AG10803 (cell line): ENCODE data around the gene GAS2L2.

Source experiments
- DNase-seq: peaks from one replicate; pipeline ENCODE4 v3.0.0; 2010; ENCODE audit warnings: low read depth
- H3K4me3 ChIP-seq: 2 replicates; pipeline ENCODE4 v1.5.1; 2011; ENCODE audit warnings: mild to moderate bottlenecking, low read length, control low read depth
- CTCF ChIP-seq: conservative IDR thresholded peaks from 2 replicates; pipeline ENCODE4 v1.5.1; 2011; ENCODE audit warnings: mild to moderate bottlenecking, low read length, control low read depth, inconsistent platforms

GAS2L2 gene

GRCh38 chr17:35784895-35785294 is 31.9 kb upstream of the GAS2L2 start:
- no peak for TF ChIP-seq CTCF
- no peak for DNase-seq
- no peak overlapping the region for H3K4me3 ChIP-seq

GRCh38 chr17:35780950-35781349 is 27.9 kb upstream of the GAS2L2 start:
- H3K4me3 ChIP-seq, result no peak overlapping the region
- TF ChIP-seq CTCF, result no peak
- DNase-seq, result no peak

- TF ChIP-seq CTCF, result no peak
- DNase-seq, result peak; percentile 5
- no peak overlapping the region for H3K4me3 ChIP-seq
These were observed 25.7 kb upstream of the GAS2L2 start for GRCh38 chr17:35778641-35779196.

- DNase-seq, result no peak
- no peak overlapping the region for H3K4me3 ChIP-seq
- no peak for TF ChIP-seq CTCF
These were observed 22.5 kb upstream of the GAS2L2 start for GRCh38 chr17:35775583-35775982.

- no peak overlapping the region for H3K4me3 ChIP-seq
- DNase-seq, result no peak
- TF ChIP-seq CTCF, result no peak
These were observed 22.0 kb upstream of the GAS2L2 start for GRCh38 chr17:35775039-35775438.

GRCh38 chr17:35774499-35774898 is 21.5 kb upstream of the GAS2L2 start:
- no peak for TF ChIP-seq CTCF
- H3K4me3 ChIP-seq, result no peak overlapping the region
- DNase-seq, result no peak

- no peak for DNase-seq
- TF ChIP-seq CTCF, result no peak
- H3K4me3 ChIP-seq, result no peak overlapping the region
These were observed 20.8 kb upstream of the GAS2L2 start for GRCh38 chr17:35773679-35774425.
